ENCODE results near the gene FOLR2.

- TF ChIP-seq CTCF (IDR thresholded peaks at IDR 0.05) (no peak), POLR2A (IDR thresholded peaks at IDR 0.05) (no peak)
These were observed 36.7 kb upstream of the FOLR2 start for GRCh38 chr11:72179804-72180396.
